ENCODE data around the gene ETS1.

DNA sequence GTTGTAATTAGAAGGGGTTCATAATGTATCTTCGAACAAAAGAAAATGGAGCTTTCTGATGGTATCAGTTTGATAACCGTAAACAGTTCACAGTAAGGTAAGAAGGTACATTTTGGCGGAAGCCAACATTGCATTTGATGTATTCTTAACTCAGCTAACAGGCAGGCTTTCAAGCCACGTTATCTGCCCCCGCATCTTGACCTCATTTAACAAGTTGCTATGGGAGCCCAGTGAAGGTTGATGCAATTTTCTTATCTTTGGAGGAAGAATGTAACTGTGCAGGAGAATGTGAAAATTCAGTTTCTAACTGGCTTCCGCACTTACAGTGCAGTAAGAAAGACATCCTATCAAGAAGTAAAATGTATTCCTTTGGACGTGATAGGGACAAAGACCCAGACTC, 110.6 kb downstream of the ETS1 start:
- TF ChIP-seq, protein P1, sequence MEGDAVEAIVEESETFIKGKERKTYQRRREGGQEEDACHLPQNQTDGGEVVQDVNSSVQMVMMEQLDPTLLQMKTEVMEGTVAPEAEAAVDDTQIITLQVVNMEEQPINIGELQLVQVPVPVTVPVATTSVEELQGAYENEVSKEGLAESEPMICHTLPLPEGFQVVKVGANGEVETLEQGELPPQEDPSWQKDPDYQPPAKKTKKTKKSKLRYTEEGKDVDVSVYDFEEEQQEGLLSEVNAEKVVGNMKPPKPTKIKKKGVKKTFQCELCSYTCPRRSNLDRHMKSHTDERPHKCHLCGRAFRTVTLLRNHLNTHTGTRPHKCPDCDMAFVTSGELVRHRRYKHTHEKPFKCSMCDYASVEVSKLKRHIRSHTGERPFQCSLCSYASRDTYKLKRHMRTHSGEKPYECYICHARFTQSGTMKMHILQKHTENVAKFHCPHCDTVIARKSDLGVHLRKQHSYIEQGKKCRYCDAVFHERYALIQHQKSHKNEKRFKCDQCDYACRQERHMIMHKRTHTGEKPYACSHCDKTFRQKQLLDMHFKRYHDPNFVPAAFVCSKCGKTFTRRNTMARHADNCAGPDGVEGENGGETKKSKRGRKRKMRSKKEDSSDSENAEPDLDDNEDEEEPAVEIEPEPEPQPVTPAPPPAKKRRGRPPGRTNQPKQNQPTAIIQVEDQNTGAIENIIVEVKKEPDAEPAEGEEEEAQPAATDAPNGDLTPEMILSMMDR (IDR thresholded peaks at IDR 0.05) = no peak
- TF ChIP-seq EP300 (IDR thresholded peaks at IDR 0.05) = no peak
